Measurements from ENCODE around the gene CSNK1D. TPM values are rescaled to one million over a fixed set of nuclear protein-coding genes. Genes with fewer than 3 reads are reported as not detected.

The CSNK1D gene
- total RNA-seq, 1 donor: 73.5 TPM

GRCh38 chr17:82230609-82231311 is 42.7 kb downstream of the CSNK1D start:
- peak in 2 of 3 donors; percentile 70 to 76 for DNase-seq (ENCODE audit: low read depth in 2 of 3, low spot score in 2 of 3)

DNA sequence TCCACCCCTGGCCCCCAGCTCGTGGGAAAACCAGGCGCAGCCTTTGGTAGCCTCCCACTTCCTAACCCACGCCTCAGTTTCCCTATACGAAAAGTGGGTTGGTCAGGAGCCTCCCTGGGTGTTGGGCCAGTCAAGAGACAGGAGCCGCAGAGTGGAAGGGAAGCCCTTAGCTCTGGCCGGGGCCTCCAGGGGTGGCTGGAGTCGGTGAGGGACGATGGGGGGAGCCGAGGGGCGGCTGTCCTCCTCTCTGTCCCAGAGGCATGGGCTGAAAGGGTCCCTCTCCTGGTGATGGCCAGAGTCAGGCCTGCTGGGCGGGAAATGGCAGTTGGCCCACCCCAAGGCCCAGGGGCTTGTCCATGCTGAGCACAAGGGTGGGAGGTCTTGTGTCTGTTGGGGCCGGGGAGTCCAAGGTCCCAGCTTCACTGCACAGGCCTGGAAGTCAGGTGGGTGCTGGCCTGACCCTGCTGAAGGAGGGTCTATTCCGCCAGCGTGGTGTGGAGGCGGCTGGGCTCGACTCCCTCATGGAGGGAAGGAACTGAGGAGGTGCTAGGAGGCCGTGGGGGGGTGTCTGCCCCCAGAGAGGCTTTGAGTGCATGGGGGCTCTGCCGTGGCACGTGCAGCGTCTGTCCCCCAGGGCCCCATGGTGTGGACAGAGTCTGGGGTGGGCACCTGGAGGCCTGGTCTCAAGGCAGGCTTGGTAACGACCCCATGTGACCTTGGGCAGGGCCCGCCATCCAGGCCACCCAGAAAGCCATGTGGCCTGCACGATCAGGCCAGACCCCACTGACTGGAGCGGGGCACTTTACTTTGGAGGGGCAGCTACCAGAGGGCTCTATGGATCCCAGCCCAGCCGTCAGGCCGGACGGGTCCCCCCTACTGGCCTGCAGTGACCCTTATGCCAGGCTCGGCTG is 43.5 kb downstream of the CSNK1D start:
- DNase-seq (ENCODE audit: low read depth in 2 of 3, low spot score in 2 of 3): no peak

DNA sequence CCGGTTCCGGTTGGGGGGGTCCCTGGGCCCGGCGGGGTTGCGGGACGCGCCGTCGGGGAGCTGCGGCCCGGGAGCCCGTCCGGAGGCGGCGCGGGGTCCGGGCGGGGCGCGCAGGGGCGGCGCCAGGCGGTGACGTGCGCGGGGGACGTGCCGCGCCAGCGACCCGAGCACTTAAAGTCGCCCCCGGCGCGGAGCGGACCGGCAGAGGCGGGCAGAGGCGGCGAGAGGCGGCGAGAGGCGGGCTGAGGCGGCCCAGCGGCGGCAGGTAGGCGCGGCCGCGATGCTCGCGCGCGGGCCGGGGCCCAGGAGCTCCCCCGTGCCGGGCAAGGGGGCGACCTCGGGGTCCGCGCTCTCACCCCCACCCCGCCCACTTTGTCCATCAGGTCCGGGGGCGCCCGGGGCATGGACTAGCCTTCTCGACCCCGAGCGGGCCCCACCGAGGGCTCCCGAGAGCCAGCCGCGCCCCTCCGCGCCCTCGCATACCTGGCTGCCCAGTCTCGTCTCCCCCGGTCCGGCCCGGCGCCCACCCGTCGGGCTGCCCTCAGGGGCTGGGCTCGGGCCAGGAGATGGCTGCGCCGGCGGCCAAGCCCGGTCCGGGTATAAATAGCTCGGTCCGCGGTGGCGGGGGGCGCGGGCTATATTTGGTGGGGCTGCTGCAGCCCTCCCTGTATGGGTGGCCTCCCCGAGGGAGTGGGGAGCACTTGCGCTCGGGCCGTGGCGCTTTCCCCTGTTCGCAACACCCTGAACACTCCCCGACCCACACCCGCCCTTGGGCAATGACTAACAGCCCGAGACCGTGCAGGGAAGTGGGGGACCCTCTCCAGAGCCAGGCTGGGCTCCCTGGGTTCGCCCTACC is 44.4 kb downstream of the CSNK1D start, which contains the start of gene SLC16A3:
SLC16A3 (plus strand) TSS at position 201 of the 856 bp plus-strand sequence. CDS start 6,967 bp downstream, outside the sequence.
- DNase-seq (ENCODE audit: low read depth in 2 of 3, low spot score in 2 of 3): peak in 2 of 3 donors; percentile 68

GRCh38 chr17:82228278-82228841 is 45.1 kb downstream of the CSNK1D start:
- DNase-seq (ENCODE audit: low read depth in 2 of 3, low spot score in 2 of 3): peak in 2 of 3 donors; percentile 67 to 72

- DNase-seq (ENCODE audit: low read depth in 2 of 3, low spot score in 2 of 3): no peak
These were observed 45.7 kb downstream of the CSNK1D start for GRCh38 chr17:82227629-82228277.

- no peak for DNase-seq (ENCODE audit: low read depth in 2 of 3, low spot score in 2 of 3)
These were observed 46.5 kb downstream of the CSNK1D start for GRCh38 chr17:82226809-82227628.

DNA sequence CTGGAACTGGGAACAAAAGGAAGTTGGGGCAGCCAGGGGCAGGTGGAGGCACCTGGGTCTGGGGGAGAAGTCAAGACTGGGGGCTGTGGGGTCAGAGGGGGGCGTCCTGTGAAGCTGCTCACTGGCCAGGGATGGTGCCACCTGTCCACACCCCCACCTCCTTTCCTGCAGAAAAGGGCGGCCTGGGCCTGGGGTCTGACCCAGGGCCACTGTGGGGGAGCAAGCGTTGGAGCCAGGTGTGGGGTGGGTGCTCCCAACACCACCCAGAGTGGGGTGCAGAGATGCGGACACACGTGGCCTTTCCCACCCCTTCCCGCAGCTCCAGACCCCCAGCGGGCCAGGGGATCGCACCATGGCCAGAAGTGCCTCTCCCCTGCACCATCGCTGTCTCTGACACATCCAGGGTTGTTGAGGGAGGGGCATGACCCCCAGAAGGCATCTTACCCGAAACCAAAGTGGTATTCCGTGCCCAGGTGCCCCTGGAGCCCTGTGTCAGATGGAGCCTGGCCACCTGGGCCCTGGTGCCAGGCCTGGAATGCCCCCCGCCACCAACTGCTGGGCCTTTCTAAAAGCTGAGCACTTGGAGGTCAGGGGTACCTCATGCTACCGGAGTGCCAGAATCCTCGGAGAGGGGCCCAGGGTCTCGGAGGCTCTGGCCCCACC is 47.2 kb downstream of the CSNK1D start:
- DNase-seq (ENCODE audit: low read depth in 2 of 3, low spot score in 2 of 3): no peak

DNA sequence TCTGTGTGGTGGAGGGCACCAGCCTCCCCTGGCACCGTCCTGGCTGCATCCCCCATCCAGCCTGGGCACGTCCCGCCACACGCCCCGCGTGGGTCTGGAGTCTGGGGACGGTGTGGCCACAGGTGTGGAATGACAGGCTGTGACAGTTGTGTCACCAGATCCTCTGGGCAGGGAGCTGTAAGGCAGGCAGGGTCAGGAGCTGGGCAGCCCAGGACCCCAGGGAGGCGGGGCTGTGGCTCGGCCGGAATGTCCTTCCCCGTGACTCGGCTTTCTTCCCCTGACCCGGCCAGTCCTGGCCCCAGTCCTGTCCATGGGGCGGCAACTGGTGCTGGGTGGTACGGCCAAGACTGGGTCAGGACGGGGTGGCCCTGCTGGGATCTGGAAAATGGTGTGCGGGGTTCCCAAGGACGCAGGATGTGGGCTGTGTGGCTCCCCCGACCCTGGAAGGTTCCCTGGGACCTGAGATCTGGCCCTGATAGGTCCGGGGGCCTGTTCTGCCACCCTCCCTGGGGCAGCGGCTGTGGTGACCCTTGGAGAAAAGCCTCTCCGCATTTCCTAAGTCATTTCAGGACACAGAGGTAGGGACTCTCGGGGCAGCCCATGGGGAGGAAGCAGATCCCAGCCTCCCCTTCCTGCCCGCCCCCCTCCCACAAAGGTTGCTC is 48.0 kb downstream of the CSNK1D start:
- DNase-seq (ENCODE audit: low read depth in 2 of 3, low spot score in 2 of 3): no peak

GRCh38 chr17:82224666-82225065 is 48.8 kb downstream of the CSNK1D start:
- no peak for DNase-seq (ENCODE audit: low read depth in 2 of 3, low spot score in 2 of 3)

DNA sequence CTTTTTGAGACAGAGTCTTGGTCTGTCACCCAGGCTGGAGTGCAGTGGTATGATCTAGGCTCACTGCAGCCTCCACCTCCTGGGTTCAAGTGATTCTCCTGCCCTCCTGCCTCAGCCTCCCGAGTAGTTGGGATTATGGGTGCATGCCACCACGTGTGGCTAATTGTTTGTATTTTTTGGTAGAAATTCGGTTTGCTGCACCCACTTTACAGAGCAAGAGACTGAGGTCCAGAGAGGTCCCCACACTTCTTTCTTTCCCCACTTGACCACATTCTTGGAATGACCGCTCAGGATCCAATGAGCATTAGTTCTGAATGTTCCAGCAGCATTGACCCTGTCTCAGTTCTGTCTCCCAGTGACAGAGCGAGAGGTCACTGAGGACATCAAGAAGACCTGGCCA is 50.0 kb downstream of the CSNK1D start:
- DNase-seq (ENCODE audit: low read depth in 2 of 3, low spot score in 2 of 3): no peak

DNA sequence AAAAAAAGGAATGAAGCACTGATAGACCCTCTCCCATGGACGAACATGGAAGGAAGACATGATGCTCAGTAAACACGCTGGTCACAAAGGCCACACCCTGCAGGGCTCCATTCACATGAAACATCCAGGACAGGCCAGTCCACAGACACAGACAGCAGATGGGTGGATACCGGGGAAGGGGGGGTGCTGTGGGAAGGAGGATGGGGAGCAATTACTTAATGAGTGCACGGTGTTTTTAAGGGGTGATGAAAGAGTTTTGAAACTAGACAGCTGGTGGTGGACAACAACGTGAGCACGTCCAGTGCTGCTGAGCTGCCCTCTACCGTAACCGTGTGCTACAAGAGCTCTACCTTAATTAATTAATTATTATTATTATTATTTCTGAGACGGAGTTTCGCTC is 50.7 kb downstream of the CSNK1D start:
- no peak for DNase-seq (ENCODE audit: low read depth in 2 of 3, low spot score in 2 of 3)

DNA sequence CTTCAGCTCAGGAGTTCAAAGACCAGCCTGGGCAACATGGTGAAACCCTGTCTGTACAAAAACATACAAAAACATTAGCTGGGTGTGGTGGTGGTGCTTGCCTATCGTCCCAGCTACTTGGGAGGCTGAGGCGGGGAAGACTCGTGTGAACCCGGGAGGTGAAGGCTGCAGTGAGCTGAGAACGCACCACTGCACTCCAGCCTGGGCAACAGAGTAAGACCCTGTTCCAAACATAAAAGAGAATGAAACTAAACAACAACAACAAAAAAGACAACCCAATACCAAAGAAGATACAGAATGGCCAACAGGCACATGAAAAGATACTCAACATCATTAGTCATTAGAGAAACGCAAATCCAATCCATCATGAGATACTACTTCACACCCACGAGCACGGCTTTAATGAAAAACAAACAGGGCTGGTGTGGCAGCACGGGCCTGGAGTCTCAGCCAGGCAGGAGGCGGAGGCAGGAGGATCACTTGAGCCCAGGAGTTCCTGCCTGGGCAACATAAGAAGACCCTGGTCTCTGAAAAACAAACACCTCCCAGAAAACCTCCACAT is 52.1 kb downstream of the CSNK1D start:
- DNase-seq (ENCODE audit: low read depth in 2 of 3, low spot score in 2 of 3): no peak

DNA sequence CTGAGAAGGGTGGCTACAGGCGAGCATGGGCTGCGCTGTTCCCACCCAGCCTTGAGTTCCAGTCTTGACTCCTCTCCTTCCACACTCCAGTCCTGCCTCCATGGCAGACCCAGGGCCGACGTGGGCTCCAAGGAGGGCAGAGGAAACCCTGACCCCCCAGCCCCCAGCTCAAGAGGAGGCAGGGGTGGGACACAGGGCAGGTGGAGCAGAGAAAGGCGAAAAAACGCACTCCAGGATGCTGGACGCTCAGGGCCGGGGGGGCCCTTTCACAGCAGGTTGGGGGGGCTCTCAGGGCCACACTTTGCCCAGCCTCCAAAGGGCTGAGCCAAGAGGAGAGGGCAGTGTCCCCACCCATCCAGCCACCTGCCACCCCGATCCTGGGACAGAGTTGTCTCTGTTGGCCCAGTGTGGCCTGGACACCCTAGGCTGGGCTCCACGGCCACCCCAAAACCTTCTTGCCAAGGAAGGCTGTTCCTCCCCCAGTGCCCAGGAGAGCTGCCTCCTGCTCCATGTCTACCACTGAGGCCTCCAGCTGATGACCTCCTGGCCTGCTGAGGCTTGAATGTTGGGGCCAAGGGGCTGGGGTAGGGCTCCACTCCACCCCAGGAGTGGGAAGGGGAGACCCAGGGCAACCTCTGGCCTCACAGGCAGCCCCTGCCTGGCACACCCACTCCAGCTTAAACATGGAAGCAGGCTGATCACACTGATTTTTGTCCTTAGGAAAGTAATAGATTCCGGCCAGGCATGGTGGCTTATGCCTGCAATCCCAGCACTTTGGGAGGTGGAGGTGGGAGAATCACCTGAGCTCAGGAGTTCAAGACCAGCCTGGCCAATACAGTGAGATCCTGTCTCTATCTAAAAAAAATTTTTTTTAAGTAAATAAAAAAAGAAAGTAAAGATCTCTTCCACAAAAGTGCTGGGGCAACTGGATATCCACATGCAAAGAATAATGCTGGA is 53.5 kb downstream of the CSNK1D start:
- DNase-seq (ENCODE audit: low read depth in 2 of 3, low spot score in 2 of 3): no peak

- DNase-seq (ENCODE audit: low read depth in 2 of 3, low spot score in 2 of 3): no peak
These were observed 54.4 kb downstream of the CSNK1D start for GRCh38 chr17:82219083-82219482.

- DNase-seq (ENCODE audit: low read depth in 2 of 3, low spot score in 2 of 3): no peak
These were observed 55.0 kb downstream of the CSNK1D start for GRCh38 chr17:82218349-82219075.
